ENCODE measurements around the gene CNTN5.
A peak's percentile ranks its signal among the peaks of the same experiment; 100 is the strongest.

CNTN5 gene

GRCh38 chr11:99781074-99781473 is 760.3 kb downstream of the CNTN5 start:
- no peak for TF ChIP-seq REST (IDR thresholded peaks at IDR 0.05; ENCODE audit: low read depth)
- no peak for TF ChIP-seq EP300 (IDR thresholded peaks at IDR 0.05; ENCODE audit: borderline replicate concordance)
- no peak for TF ChIP-seq NFIC (IDR thresholded peaks at IDR 0.05)
- TF ChIP-seq FOXM1 (IDR thresholded peaks at IDR 0.05; ENCODE audit: borderline replicate concordance, low read depth): no peak
- TF ChIP-seq CREB1 (IDR thresholded peaks at IDR 0.05; ENCODE audit: low read depth): no peak
- TF ChIP-seq MAX (IDR thresholded peaks at IDR 0.05): no peak
- TF ChIP-seq YY1 (IDR thresholded peaks at IDR 0.05; ENCODE audit: low read depth): no peak
- peak; percentile 78 for TF ChIP-seq CEBPB (IDR thresholded peaks at IDR 0.05)
- TF ChIP-seq ZBTB7A (IDR thresholded peaks at IDR 0.05; ENCODE audit: low read depth): no peak

- no peak for TF ChIP-seq CREB1 (IDR thresholded peaks at IDR 0.05; ENCODE audit: low read depth)
- no peak for TF ChIP-seq TAF1 (IDR thresholded peaks at IDR 0.05; ENCODE audit: low read depth)
- no peak for TF ChIP-seq FOXM1 (IDR thresholded peaks at IDR 0.05; ENCODE audit: borderline replicate concordance, low read depth)
- TF ChIP-seq MAX (IDR thresholded peaks at IDR 0.05): no peak
- no peak for TF ChIP-seq YY1 (IDR thresholded peaks at IDR 0.05; ENCODE audit: low read depth)
- TF ChIP-seq TCF12 (IDR thresholded peaks at IDR 0.05; ENCODE audit: low read depth): no peak
- TF ChIP-seq USF1 (IDR thresholded peaks at IDR 0.05): no peak
- TF ChIP-seq CEBPB (IDR thresholded peaks at IDR 0.05): no peak
- no peak for TF ChIP-seq EGR1 (IDR thresholded peaks at IDR 0.05)
- no peak for TF ChIP-seq TEAD4 (IDR thresholded peaks at IDR 0.05)
Measured at GRCh38 chr11:99791354-99791753, 770.6 kb downstream of the CNTN5 start.

- no peak for TF ChIP-seq CEBPB (IDR thresholded peaks at IDR 0.05)
- no peak for TF ChIP-seq MAX (IDR thresholded peaks at IDR 0.05)
- TF ChIP-seq TAF1 (IDR thresholded peaks at IDR 0.05; ENCODE audit: low read depth): no peak
Measured at GRCh38 chr11:99795999-99796398, 775.2 kb downstream of the CNTN5 start.

- TF ChIP-seq ZBTB7A (IDR thresholded peaks at IDR 0.05; ENCODE audit: low read depth) (no peak), EGR1 (IDR thresholded peaks at IDR 0.05) (no peak), FOXM1 (IDR thresholded peaks at IDR 0.05; ENCODE audit: borderline replicate concordance, low read depth) (no peak), REST (IDR thresholded peaks at IDR 0.05; ENCODE audit: low read depth) (no peak), EP300 (IDR thresholded peaks at IDR 0.05; ENCODE audit: borderline replicate concordance) (no peak), CREB1 (IDR thresholded peaks at IDR 0.05; ENCODE audit: low read depth) (no peak), TEAD4 (IDR thresholded peaks at IDR 0.05) (no peak), USF1 (IDR thresholded peaks at IDR 0.05) (no peak), CEBPB (IDR thresholded peaks at IDR 0.05) (no peak), YY1 (IDR thresholded peaks at IDR 0.05; ENCODE audit: low read depth) (no peak), RAD21 (IDR thresholded peaks at IDR 0.05; ENCODE audit: low read depth) (no peak), MAX (IDR thresholded peaks at IDR 0.05) (no peak), NFIC (IDR thresholded peaks at IDR 0.05) (no peak), TCF12 (IDR thresholded peaks at IDR 0.05; ENCODE audit: low read depth) (no peak), TAF1 (IDR thresholded peaks at IDR 0.05; ENCODE audit: low read depth) (no peak)
Measured at GRCh38 chr11:99803501-99803900, 782.8 kb downstream of the CNTN5 start.

- TF ChIP-seq CREB1 (IDR thresholded peaks at IDR 0.05; ENCODE audit: low read depth): no peak
- no peak for TF ChIP-seq TEAD4 (IDR thresholded peaks at IDR 0.05)
- TF ChIP-seq EP300 (IDR thresholded peaks at IDR 0.05; ENCODE audit: borderline replicate concordance): no peak
- TF ChIP-seq REST (IDR thresholded peaks at IDR 0.05; ENCODE audit: low read depth): no peak
- no peak for TF ChIP-seq CEBPB (IDR thresholded peaks at IDR 0.05)
- TF ChIP-seq FOXM1 (IDR thresholded peaks at IDR 0.05; ENCODE audit: borderline replicate concordance, low read depth): no peak
Measured at GRCh38 chr11:99812516-99812915, 791.8 kb downstream of the CNTN5 start.

Data from Ishikawa (cell line).